Nucleus accumbens (tissue), 56 donors: ENCODE results near the gene KMT2E.

Source experiments
- DNase-seq, 56 donors: peaks; one replicate each; lab custom pipeline; 2025; lab: John Stamatoyannopoulos, UW

Gene KMT2E

GRCh38 chr7:105057472-105057871, 43.5 kb downstream of the KMT2E start:
- DNase-seq: no peak

GRCh38 chr7:105060437-105060836, 46.4 kb downstream of the KMT2E start:
- no peak for DNase-seq

GRCh38 chr7:105060923-105061322, 46.9 kb downstream of the KMT2E start:
- peak in 1 of 56 donors; percentile 15 for DNase-seq

DNA sequence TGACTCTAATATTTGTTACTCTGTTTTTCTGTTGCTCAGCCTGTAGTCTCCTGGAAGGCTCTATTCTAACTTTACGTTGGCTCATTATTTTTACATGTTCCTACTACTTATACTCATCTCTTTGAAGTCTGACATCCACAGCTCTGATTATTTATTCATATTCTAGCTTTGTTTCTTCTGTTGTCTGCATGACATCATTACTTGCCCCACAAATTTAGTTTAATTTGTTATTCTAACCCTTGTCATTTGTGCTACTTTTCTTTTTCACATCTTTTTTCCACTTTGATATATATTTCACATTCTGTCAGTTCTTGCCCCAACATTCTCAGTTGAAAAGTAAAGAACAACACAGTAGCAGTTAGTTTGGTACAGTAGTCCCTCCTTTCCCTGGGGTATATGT, 51.1 kb downstream of the KMT2E start:
- no peak for DNase-seq

GRCh38 chr7:105067691-105068090, 53.7 kb downstream of the KMT2E start:
- no peak for DNase-seq

DNA sequence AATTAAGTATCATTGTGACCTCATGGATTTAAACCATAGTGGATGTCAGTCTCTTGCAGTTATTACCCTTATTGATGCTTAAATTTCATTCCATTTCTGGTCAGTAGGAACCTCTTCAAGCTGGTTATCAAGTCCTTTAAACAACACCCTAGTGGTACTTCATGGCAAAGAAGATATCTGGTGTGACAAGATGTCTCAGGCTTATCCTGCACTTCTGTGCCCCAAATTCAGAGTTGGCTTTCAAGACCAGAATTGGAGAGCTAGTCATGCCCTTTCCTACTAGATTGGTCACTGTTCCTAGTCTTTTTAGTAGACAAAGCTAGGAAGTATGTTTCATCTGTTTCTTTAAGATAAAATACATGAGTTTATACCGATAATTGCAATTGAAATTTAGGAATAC, 54.9 kb downstream of the KMT2E start:
- DNase-seq: no peak

DNA sequence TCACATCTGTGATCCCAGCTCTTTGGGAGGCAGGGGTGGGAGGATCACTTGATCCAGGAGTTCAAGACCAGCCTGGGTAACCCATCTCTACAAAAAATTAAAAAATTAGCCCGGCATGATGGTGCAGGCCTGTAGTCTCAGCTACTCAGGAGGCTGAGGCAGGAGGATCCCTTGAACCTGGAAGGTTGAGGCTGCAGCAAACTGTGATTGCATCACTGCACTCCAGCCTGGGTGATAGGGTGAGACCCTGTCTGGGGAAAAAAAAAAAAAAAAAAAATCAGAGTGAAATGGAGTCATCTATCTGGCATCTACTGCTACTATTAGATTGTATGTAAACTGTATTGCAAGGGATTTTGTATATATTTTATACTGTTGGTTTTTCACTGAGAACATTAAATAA, 59.1 kb downstream of the KMT2E start:
- DNase-seq: no peak

GRCh38 chr7:105079348-105079747, 65.3 kb downstream of the KMT2E start:
- DNase-seq: no peak

DNA sequence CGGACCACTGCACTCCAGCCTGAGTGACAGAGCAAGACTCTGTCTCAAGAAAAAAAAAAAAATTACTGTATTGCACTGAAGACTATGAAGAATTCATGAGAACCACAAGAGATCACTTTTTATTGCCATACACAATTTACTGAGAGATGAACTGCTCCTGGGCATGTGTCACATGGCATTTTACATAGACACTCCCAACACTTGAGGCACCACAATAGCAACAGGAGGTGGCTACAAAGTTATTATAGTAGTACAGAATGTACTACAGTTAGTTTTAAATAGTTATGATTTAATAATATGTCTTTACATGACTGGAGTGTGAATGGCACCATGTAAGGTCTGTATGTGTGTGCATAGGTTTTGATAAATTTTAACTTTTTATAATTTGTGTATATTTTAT, 70.6 kb downstream of the KMT2E start:
- no peak for DNase-seq

DNA sequence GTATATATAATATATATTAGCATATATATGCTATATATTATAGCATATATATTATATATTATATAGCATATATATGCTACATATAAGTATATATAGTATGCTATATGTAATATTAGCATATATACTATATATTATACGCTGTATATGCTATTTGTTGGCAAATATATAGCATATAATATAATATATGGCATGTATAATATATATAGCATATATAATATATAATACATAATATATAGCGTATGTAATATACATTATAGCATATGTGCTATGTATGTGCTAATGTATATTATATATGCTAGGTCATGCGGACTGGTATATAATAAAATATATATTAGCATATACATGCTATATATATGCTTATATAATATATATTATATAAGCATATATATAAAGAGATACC, 72.8 kb downstream of the KMT2E start:
- no peak for DNase-seq

GRCh38 chr7:105087981-105088380, 74.0 kb downstream of the KMT2E start:
- no peak for DNase-seq

GRCh38 chr7:105088456-105088855, 74.5 kb downstream of the KMT2E start:
- no peak for DNase-seq

DNA sequence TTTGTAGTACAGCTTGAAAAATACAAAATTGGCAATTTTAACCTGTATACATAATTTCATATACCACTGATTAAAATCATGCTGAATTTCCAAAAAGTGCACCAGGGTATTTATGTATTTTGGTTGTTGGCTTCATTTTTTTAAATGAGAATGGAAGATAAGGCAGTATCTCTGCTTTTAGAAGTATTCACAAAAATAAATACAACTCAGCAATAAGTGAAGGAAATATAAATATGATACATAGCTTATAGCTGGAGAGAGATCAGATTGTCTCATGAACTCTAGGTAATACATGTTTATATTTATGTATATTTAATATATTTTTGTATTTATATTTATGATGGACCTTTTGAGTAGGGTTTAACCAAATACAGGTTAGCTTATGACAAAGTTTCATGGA, 81.0 kb downstream of the KMT2E start:
- DNase-seq: no peak

GRCh38 chr7:105096306-105096705, 82.3 kb downstream of the KMT2E start:
- DNase-seq: no peak

DNA sequence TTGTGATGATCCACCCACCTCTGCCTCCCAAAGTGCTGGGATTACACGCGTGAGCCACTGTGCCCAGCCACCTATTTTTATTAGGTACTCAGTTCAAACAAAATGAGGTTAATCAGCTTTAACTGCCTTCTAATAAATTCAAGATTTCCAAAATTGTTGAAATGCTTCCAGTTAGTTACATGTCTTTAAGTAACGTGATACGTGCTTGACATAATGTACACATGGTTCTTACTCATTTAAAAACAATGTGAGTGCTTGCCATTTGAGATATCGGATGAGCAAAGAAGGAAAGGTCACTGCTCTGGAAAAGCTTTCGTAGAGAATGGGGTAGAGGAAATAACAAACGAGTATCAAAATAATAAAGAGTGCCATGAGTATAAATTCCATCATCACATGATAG, 83.6 kb downstream of the KMT2E start:
- DNase-seq: no peak

- no peak for DNase-seq
These were observed 85.0 kb downstream of the KMT2E start for GRCh38 chr7:105098863-105099515.

- no peak for DNase-seq
These were observed 87.9 kb downstream of the KMT2E start for GRCh38 chr7:105101864-105102263.

- DNase-seq: no peak
These were observed 88.8 kb downstream of the KMT2E start for GRCh38 chr7:105102557-105103352.

- no peak for DNase-seq
These were observed 91.6 kb downstream of the KMT2E start for GRCh38 chr7:105105579-105105978.

DNA sequence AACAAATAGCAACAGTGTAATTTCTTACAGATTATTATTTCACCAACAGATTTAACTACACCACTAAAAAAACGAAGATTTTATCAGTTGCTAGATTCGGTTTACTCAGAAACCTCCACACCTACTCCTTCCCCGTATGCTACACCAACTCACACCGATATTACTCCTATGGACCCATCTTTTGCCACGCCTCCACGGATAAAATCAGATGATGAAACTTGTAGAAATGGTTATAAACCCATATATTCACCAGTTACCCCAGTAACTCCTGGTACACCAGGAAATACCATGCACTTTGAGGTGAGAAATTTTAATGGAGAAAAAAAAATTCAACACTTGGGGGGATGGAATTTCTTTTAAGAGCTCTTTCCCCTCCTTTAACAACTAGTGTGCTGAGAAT, 92.5 kb downstream of the KMT2E start:
- no peak for DNase-seq

GRCh38 chr7:105107458-105107857, 93.5 kb downstream of the KMT2E start:
- no peak for DNase-seq
